Activated CD8-positive, alpha-beta memory T cell treated with anti-CD3 and anti-CD28 coated beads for 24 hours (primary cell): ENCODE data around the gene DDX4.
"Not testable (repeated sequence)": the region's sequence is repeated elsewhere in the genome, so short reads cannot be mapped to it uniquely, and the experiment has no call there.

ENCODE experiments used
- DNase-seq: peaks from one replicate; pipeline ENCODE4 v3.0.0-alpha.2; 2020

DDX4 gene

GRCh38 chr5:55731848-55732247, 6.0 kb upstream of the DDX4 start:
- DNase-seq, result no peak

- no peak for DNase-seq
These were observed 5.3 kb upstream of the DDX4 start for GRCh38 chr5:55732585-55732984.

- DNase-seq, result no peak
These were observed 3.2 kb upstream of the DDX4 start for GRCh38 chr5:55734658-55735057.

- DNase-seq, result no peak
These were observed 4.9 kb downstream of the DDX4 start for GRCh38 chr5:55742778-55743177.

- DNase-seq, result no peak
These were observed 10.0 kb downstream of the DDX4 start for GRCh38 chr5:55747778-55748318.

- no peak for DNase-seq
These were observed 11.5 kb downstream of the DDX4 start for GRCh38 chr5:55749387-55749786.

- DNase-seq, result no peak
These were observed 12.2 kb downstream of the DDX4 start for GRCh38 chr5:55750063-55750462.

- no peak for DNase-seq
These were observed 12.6 kb downstream of the DDX4 start for GRCh38 chr5:55750499-55750898.

GRCh38 chr5:55758231-55758630, 20.4 kb downstream of the DDX4 start:
- DNase-seq, result no peak

- DNase-seq, result no peak
These were observed 20.9 kb downstream of the DDX4 start for GRCh38 chr5:55758714-55759113.

- not testable (repeated sequence) for DNase-seq
These were observed 23.9 kb downstream of the DDX4 start for GRCh38 chr5:55761721-55762120.

GRCh38 chr5:55763746-55764420, 26.0 kb downstream of the DDX4 start:
- DNase-seq, result no peak

GRCh38 chr5:55768279-55768678, 30.4 kb downstream of the DDX4 start:
- no peak for DNase-seq

GRCh38 chr5:55771175-55771655, 33.4 kb downstream of the DDX4 start:
- DNase-seq, result no peak

- no peak for DNase-seq
These were observed 35.2 kb downstream of the DDX4 start for GRCh38 chr5:55773057-55773456.

GRCh38 chr5:55777332-55777731, 39.5 kb downstream of the DDX4 start:
- no peak for DNase-seq

- DNase-seq, result no peak
These were observed 63.1 kb downstream of the DDX4 start for GRCh38 chr5:55800924-55801323.

- DNase-seq, result not testable (repeated sequence)
These were observed 71.0 kb downstream of the DDX4 start for GRCh38 chr5:55808814-55809213.

GRCh38 chr5:55815939-55816338, 78.1 kb downstream of the DDX4 start:
- DNase-seq, result not testable (repeated sequence)

GRCh38 chr5:55816342-55816741, 78.5 kb downstream of the DDX4 start:
- DNase-seq, result no peak

- no peak for DNase-seq
These were observed 79.2 kb downstream of the DDX4 start for GRCh38 chr5:55817030-55817429.

- no peak for DNase-seq
These were observed 82.6 kb downstream of the DDX4 start for GRCh38 chr5:55820488-55820887.

- no peak for DNase-seq
These were observed 84.1 kb downstream of the DDX4 start for GRCh38 chr5:55821731-55822512.

GRCh38 chr5:55823151-55823796, 85.4 kb downstream of the DDX4 start:
- DNase-seq, result no peak
